Endothelial cell of umbilical vein (primary cell): Measurements from ENCODE around the gene UNCX.

Source experiments
- CTCF ChIP-seq, 2 donors: IDR thresholded peaks; 1 replicate in 1 of 2; 2 replicates in 1 of 2; pipeline ENCODE4 v1.5.1; 2011; ENCODE audit warnings: low read length in 2 of 2, mild to moderate bottlenecking in 2 of 2, moderate library complexity in 2 of 2, control low read depth in 1 of 2, inconsistent platforms in 1 of 2, low read depth in 1 of 2; ENCODE audit not compliant: insufficient read depth in 1 of 2; ENCODE audit errors: extremely low read depth in 1 of 2
- EZH2 ChIP-seq: IDR thresholded peaks from 2 replicates; pipeline ENCODE4 v1.6.1; 2012; ENCODE audit warnings: borderline replicate concordance, low read depth, mild to moderate bottlenecking, moderate library complexity, low read length, inconsistent platforms; ENCODE audit not compliant: severe bottlenecking
- FOS ChIP-seq: IDR thresholded peaks from 2 replicates; pipeline ENCODE4 v1.6.1; 2011; ENCODE audit warnings: mild to moderate bottlenecking, low read length, moderate library complexity, borderline replicate concordance; ENCODE audit not compliant: insufficient read depth
- GATA2 ChIP-seq: IDR thresholded peaks from 2 replicates; pipeline ENCODE4 v1.7.0; 2011; ENCODE audit warnings: low read depth, mild to moderate bottlenecking, moderate library complexity, mixed read lengths, low read length; ENCODE audit not compliant: insufficient read length, insufficient read depth
- JUN ChIP-seq: IDR thresholded peaks from 2 replicates; pipeline ENCODE4 v1.6.1; 2011; ENCODE audit warnings: borderline replicate concordance, low read depth; ENCODE audit not compliant: insufficient read length, insufficient read depth
- MYC ChIP-seq: IDR thresholded peaks from one replicate; pipeline ENCODE4 v1.6.1; 2011; ENCODE audit warnings: mild to moderate bottlenecking, low read depth, low read length
- POLR2A ChIP-seq: IDR thresholded peaks from 2 replicates; pipeline ENCODE4 v1.6.1; 2012; ENCODE audit warnings: low read depth, mild to moderate bottlenecking, control low read depth, low read length
- POLR2AphosphoS5 ChIP-seq: IDR thresholded peaks from 2 replicates; pipeline ENCODE4 v1.6.1; 2012; ENCODE audit warnings: low read depth, mild to moderate bottlenecking, control low read depth, low read length, moderate library complexity; ENCODE audit not compliant: insufficient read depth
- TF ChIP-seq, protein P1 (sequence below): IDR thresholded peaks from 2 replicates; pipeline ENCODE4 v1.6.1; 2011; ENCODE audit not compliant: insufficient read depth, insufficient read length

- TF ChIP-seq CTCF (IDR thresholded peaks at IDR 0.05; ENCODE audit: extremely low read depth in 1 of 2, insufficient read depth in 1 of 2, low read depth in 1 of 2, low read length in 2 of 2) (no peak), POLR2AphosphoS5 (no peak), GATA2 (no peak), MYC (no peak), EZH2 (peak; percentile 78), JUN (no peak), POLR2A (no peak), FOS (no peak)
- TF ChIP-seq, protein P1, sequence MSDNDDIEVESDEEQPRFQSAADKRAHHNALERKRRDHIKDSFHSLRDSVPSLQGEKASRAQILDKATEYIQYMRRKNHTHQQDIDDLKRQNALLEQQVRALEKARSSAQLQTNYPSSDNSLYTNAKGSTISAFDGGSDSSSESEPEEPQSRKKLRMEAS, result no peak
These were observed 587 bp upstream of the UNCX start for GRCh38 chr7:1232103-1232466.
